ENCODE data around the gene GFRA1. TPM values are rescaled to one million over a fixed set of nuclear protein-coding genes. Genes with fewer than 3 reads are reported as not detected.

GFRA1 gene
- total and polyA plus RNA-seq, 2 experiments from 2014 or later = 0.48 to 2.9 TPM

- WGBS (ENCODE audit: low lambda C conversion rate, missing lambda C conversion rate) = 84% methylated on average over 11 of the region's 11 CpGs
- no peaks in the 10 kb centered on the region for H3K9me3 ChIP-seq (ENCODE audit: low read depth)
- DNase-seq (ENCODE audit: low spot score) = no peak
These were observed 161.4 kb downstream of the GFRA1 start for GRCh38 chr10:116111483-116112095.

GRCh38 chr10:116110736-116111135 lies 162.3 kb downstream of the GFRA1 start:
- H3K4me3 ChIP-seq = no peak overlapping the region
- no peaks in the 10 kb centered on the region for H3K36me3 ChIP-seq (replicated peaks; ENCODE audit: insufficient read depth, low read depth)
- no peaks in the 10 kb centered on the region for H3K27me3 ChIP-seq
- H3K4me1 ChIP-seq (ENCODE audit: insufficient read depth) = peaks cover 3% of the 10 kb centered on the region
- H3K4me2 ChIP-seq = no peak overlapping the region
- H3K9me2 ChIP-seq (replicated peaks; ENCODE audit: insufficient read depth) = no peaks in the 10 kb centered on the region
- H3K27ac ChIP-seq = no peak overlapping the region
- H4K20me1 ChIP-seq (ENCODE audit: insufficient read depth, poor library complexity, severe bottlenecking) = no peaks in the 10 kb centered on the region
- DNase-seq (ENCODE audit: low spot score) = no peak
- TF ChIP-seq CTCF (IDR thresholded peaks at IDR 0.05; ENCODE audit: poor library complexity) = no peak
- no peak for TF ChIP-seq EZH2 (IDR thresholded peaks at IDR 0.05; ENCODE audit: borderline replicate concordance)
- no peak for TF ChIP-seq EZH2phosphoT487 (IDR thresholded peaks at IDR 0.05; ENCODE audit: low read depth, severe bottlenecking, unreplicated experiment)
- no peaks in the 10 kb centered on the region for H3K79me2 ChIP-seq
- H2AFZ ChIP-seq = no peak overlapping the region
- WGBS (ENCODE audit: low lambda C conversion rate, missing lambda C conversion rate) = 93% methylated on average over 4 of the region's 4 CpGs
- H3K9me3 ChIP-seq (ENCODE audit: low read depth) = no peaks in the 10 kb centered on the region

More at GRCh38 chr10:116111483-116112095, 161.4 kb downstream of the GFRA1 start:
- no peaks in the 10 kb centered on the region for H3K79me2 ChIP-seq
- H2AFZ ChIP-seq = no peak overlapping the region
- no peak overlapping the region for H3K4me3 ChIP-seq
- H3K36me3 ChIP-seq (replicated peaks; ENCODE audit: insufficient read depth, low read depth) = no peaks in the 10 kb centered on the region
- no peaks in the 10 kb centered on the region for H4K20me1 ChIP-seq (ENCODE audit: insufficient read depth, poor library complexity, severe bottlenecking)
- no peak for TF ChIP-seq EZH2 (IDR thresholded peaks at IDR 0.05; ENCODE audit: borderline replicate concordance)
- no peak for TF ChIP-seq EZH2phosphoT487 (IDR thresholded peaks at IDR 0.05; ENCODE audit: low read depth, severe bottlenecking, unreplicated experiment)
- no peak for TF ChIP-seq CTCF (IDR thresholded peaks at IDR 0.05; ENCODE audit: poor library complexity)
- H3K9me2 ChIP-seq (replicated peaks; ENCODE audit: insufficient read depth) = no peaks in the 10 kb centered on the region
- H3K27me3 ChIP-seq = no peaks in the 10 kb centered on the region
- H3K27ac ChIP-seq = no peak overlapping the region
- H3K4me2 ChIP-seq = no peak overlapping the region
- peaks cover 3% of the 10 kb centered on the region for H3K4me1 ChIP-seq (ENCODE audit: insufficient read depth)

GRCh38 chr10:116109881-116110280 lies 163.1 kb downstream of the GFRA1 start:
- Histone ChIP-seq H2AFZ (no peak overlapping the region), H3K79me2 (no peaks in the 10 kb centered on the region), H3K27ac (no peak overlapping the region), H4K20me1 (ENCODE audit: insufficient read depth, poor library complexity, severe bottlenecking) (no peaks in the 10 kb centered on the region), H3K27me3 (no peaks in the 10 kb centered on the region), H3K4me1 (ENCODE audit: insufficient read depth) (peaks cover 7% of the 10 kb centered on the region), H3K36me3 (replicated peaks; ENCODE audit: insufficient read depth, low read depth) (no peaks in the 10 kb centered on the region), H3K4me2 (no peak overlapping the region), H3K9me2 (replicated peaks; ENCODE audit: insufficient read depth) (no peaks in the 10 kb centered on the region), H3K4me3 (no peak overlapping the region), H3K9me3 (ENCODE audit: low read depth) (no peaks in the 10 kb centered on the region)
- TF ChIP-seq CTCF (IDR thresholded peaks at IDR 0.05; ENCODE audit: poor library complexity) = no peak
- TF ChIP-seq EZH2phosphoT487 (IDR thresholded peaks at IDR 0.05; ENCODE audit: low read depth, severe bottlenecking, unreplicated experiment) = no peak
- TF ChIP-seq EZH2 (IDR thresholded peaks at IDR 0.05; ENCODE audit: borderline replicate concordance) = no peak
- WGBS (ENCODE audit: low lambda C conversion rate, missing lambda C conversion rate) = 100% methylated on average over 2 of the region's 2 CpGs
- DNase-seq (ENCODE audit: low spot score) = no peak

Measured in hepatocyte (in vitro differentiated cells).